DOHH2 (cell line): ENCODE results near the gene EFTUD2.

Experiments used
- H3F3A ChIP-seq: fragments of 200-600 bp; sonication (generic), shearing (Covaris generic); 2 replicates; pipeline ENCODE4 v1.6.0; 2016; ENCODE audit warnings: antibody characterized with exemption, mild to moderate bottlenecking; ENCODE audit not compliant: control insufficient read depth, insufficient read depth
- H3K27ac ChIP-seq: fragments of 200-600 bp; sonication (generic); 2 replicates; pipeline ENCODE4 v1.5.1; 2014; ENCODE audit warnings: low read depth, mild to moderate bottlenecking, low read length, moderate library complexity
- H3K27me3 ChIP-seq: fragments of 200-600 bp; sonication (generic); 2 replicates; pipeline ENCODE4 v1.6.1; 2014; ENCODE audit warnings: mild to moderate bottlenecking, low read length, mixed read lengths; ENCODE audit not compliant: control insufficient read depth
- H3K36me3 ChIP-seq: fragments of 200-600 bp; sonication (generic); 2 replicates; pipeline ENCODE4 v1.6.1; 2014; ENCODE audit warnings: mild to moderate bottlenecking, low read length, moderate library complexity, mixed read lengths; ENCODE audit not compliant: control insufficient read depth
- H3K4me1 ChIP-seq: fragments of 200-600 bp; sonication (generic); 2 replicates; pipeline ENCODE4 v1.6.1; 2014; ENCODE audit warnings: mild to moderate bottlenecking, low read length, mixed read lengths; ENCODE audit not compliant: control insufficient read depth
- H3K4me2 ChIP-seq: fragments of 200-600 bp; sonication (generic); 2 replicates; pipeline ENCODE4 v1.6.0; 2014; ENCODE audit warnings: mild to moderate bottlenecking, low read length, moderate library complexity
- H3K4me3 ChIP-seq: fragments of 200-600 bp; sonication (generic); 2 replicates; pipeline ENCODE4 v1.5.1; 2014; ENCODE audit warnings: mild to moderate bottlenecking, low read length, mixed read lengths
- H3K79me2 ChIP-seq: fragments of 200-600 bp; sonication (generic); 2 replicates; pipeline ENCODE4 v1.6.1; 2014; ENCODE audit warnings: mild to moderate bottlenecking, low read length, mixed read lengths; ENCODE audit not compliant: control insufficient read depth
- H3K9me2 ChIP-seq: fragments of 200-600 bp; sonication (generic); replicated peaks from 2 replicates; pipeline ENCODE4 v1.6.1; 2014; ENCODE audit warnings: mild to moderate bottlenecking, low read length, mixed read lengths; ENCODE audit not compliant: control insufficient read depth
- H3K9me3 ChIP-seq: fragments of 200-600 bp; sonication (generic); 2 replicates; pipeline ENCODE4 v1.6.1; 2014; ENCODE audit warnings: antibody characterized with exemption, low read length, mixed read lengths; ENCODE audit not compliant: control insufficient read depth, insufficient read depth
- H4K20me1 ChIP-seq: fragments of 200-600 bp; sonication (generic); 2 replicates; pipeline ENCODE4 v1.6.0; 2014; ENCODE audit warnings: low read depth, mild to moderate bottlenecking, antibody characterized with exemption, low read length, moderate library complexity; ENCODE audit not compliant: control insufficient read depth, insufficient read depth
- CTCF ChIP-seq: fragments of 200-600 bp; sonication (generic); IDR thresholded peaks from one replicate; pipeline ENCODE4 v1.5.1; 2014; ENCODE audit warnings: antibody characterized with exemption, mild to moderate bottlenecking, low read depth, low read length; ENCODE audit not compliant: poor library complexity, severe bottlenecking
- EZH2phosphoT487 ChIP-seq: fragments of 200-600 bp; sonication (generic); IDR thresholded peaks from 2 replicates; pipeline ENCODE4 v1.6.1; 2017; ENCODE audit warnings: borderline replicate concordance, mild to moderate bottlenecking, antibody characterized with exemption, low read length, moderate library complexity, mixed read lengths

The EFTUD2 gene

GRCh38 chr17:44928136-44928535 lies 28.9 kb upstream of the EFTUD2 start:
- H3K4me1 ChIP-seq: no peaks in the 10 kb centered on the region
- H3F3A ChIP-seq: peaks cover 7% of the 10 kb centered on the region; the same call in 1 of the 2 replicates
- peaks cover 75% of the 10 kb centered on the region for H3K36me3 ChIP-seq
- no peaks in the 10 kb centered on the region for H3K27me3 ChIP-seq
- H3K4me3 ChIP-seq: no peak overlapping the region
- no peak overlapping the region for H3K4me2 ChIP-seq
- H3K9me3 ChIP-seq: no peaks in the 10 kb centered on the region
- 0 out of 2 replicates have a peak, but pooled peaks cover 3% of the 10 kb centered on the region for H4K20me1 ChIP-seq
- H3K27ac ChIP-seq: no peak overlapping the region
- TF ChIP-seq CTCF: no peak
- TF ChIP-seq EZH2phosphoT487: no peak
- no peaks in the 10 kb centered on the region for H3K9me2 ChIP-seq
- H3K79me2 ChIP-seq: no peaks in the 10 kb centered on the region

- Histone ChIP-seq H3K79me2 (no peaks in the 10 kb centered on the region), H3K4me1 (no peaks in the 10 kb centered on the region), H3K9me3 (no peaks in the 10 kb centered on the region), H3K4me3 (no peak overlapping the region), H3K4me2 (no peak overlapping the region), H3F3A (peaks cover 7% of the 10 kb centered on the region; the same call in 1 of the 2 replicates), H3K9me2 (no peaks in the 10 kb centered on the region), H3K27me3 (no peaks in the 10 kb centered on the region), H4K20me1 (0 out of 2 replicates have a peak, but pooled peaks cover 3% of the 10 kb centered on the region), H3K27ac (no peak overlapping the region), H3K36me3 (peaks cover 71% of the 10 kb centered on the region)
- TF ChIP-seq EZH2phosphoT487 (no peak), CTCF (no peak)
Measured at GRCh38 chr17:44927696-44928095, 28.5 kb upstream of the EFTUD2 start.

GRCh38 chr17:44926821-44927525 lies 27.7 kb upstream of the EFTUD2 start:
- no peak overlapping the region for H3K4me2 ChIP-seq
- peaks cover 7% of the 10 kb centered on the region; the same call in 1 of the 2 replicates for H3F3A ChIP-seq
- TF ChIP-seq EZH2phosphoT487 (no peak), CTCF (no peak)

More at GRCh38 chr17:44926821-44927525, 27.7 kb upstream of the EFTUD2 start:
- Histone ChIP-seq H3K27me3 (no peaks in the 10 kb centered on the region), H3K4me1 (no peaks in the 10 kb centered on the region), H3K4me3 (no peak overlapping the region), H3K9me2 (no peaks in the 10 kb centered on the region), H3K9me3 (no peaks in the 10 kb centered on the region), H3K79me2 (no peaks in the 10 kb centered on the region), H3K27ac (no peak overlapping the region), H3K36me3 (peaks cover 63% of the 10 kb centered on the region), H4K20me1 (0 out of 2 replicates have a peak, but pooled peaks cover 3% of the 10 kb centered on the region)
